OCI-LY7 (cell line): ENCODE measurements around the gene RNF13. TPM values are rescaled to one million over a fixed set of nuclear protein-coding genes. Genes with fewer than 3 reads are reported as not detected.

ENCODE experiments used
- BruUV-seq: library from RNA; stranded (reverse); fragments of 400-500 nt; replicated peaks from 2 replicates; lab custom pipeline; 2021; lab: Mats Ljungman, UMichigan
- CTCF ChIA-PET: fragments of 300-600 bp; sonication (Branson Sonifier 250); formaldehyde crosslinking; loops from one replicate; lab custom pipeline; 2022; ENCODE audit warnings: antibody characterized with exemption; ENCODE audit not compliant: unreplicated experiment; lab: Charles Lee
- POLR2A ChIA-PET: fragments of 300-600 bp; sonication (Branson Sonifier 250); formaldehyde crosslinking; loops from one replicate; lab custom pipeline; 2022; ENCODE audit warnings: antibody characterized with exemption; lab: Charles Lee
- DNase-seq: peaks from one replicate; pipeline ENCODE4 v3.0.0-alpha.2; 2015; ENCODE audit warnings: low spot score
- H2AFZ ChIP-seq: fragments of 200-600 bp; sonication (generic), shearing (Covaris generic); 2 replicates; pipeline ENCODE4 v1.6.1; 2014; ENCODE audit warnings: mild to moderate bottlenecking, antibody characterized with exemption, low read length, moderate library complexity
- H3K27ac ChIP-seq: fragments of 200-600 bp; sonication (generic); 2 replicates; pipeline ENCODE4 v1.5.1; 2014; ENCODE audit warnings: mixed run types, low read depth, mild to moderate bottlenecking, moderate library complexity, low read length, inconsistent platforms; ENCODE audit not compliant: poor library complexity, severe bottlenecking
- H3K36me3 ChIP-seq: fragments of 200-600 bp; sonication (generic); 2 replicates; pipeline ENCODE4 v1.6.1; 2014; ENCODE audit warnings: mild to moderate bottlenecking, antibody characterized with exemption, low read length, moderate library complexity, mixed read lengths; ENCODE audit not compliant: insufficient read depth
- H3K4me1 ChIP-seq: fragments of 200-600 bp; sonication (generic); 2 replicates; pipeline ENCODE4 v1.5.1; 2014; ENCODE audit warnings: mild to moderate bottlenecking, low read length; ENCODE audit not compliant: insufficient read depth, poor library complexity, severe bottlenecking
- H3K4me2 ChIP-seq: fragments of 200-600 bp; sonication (generic); 2 replicates; pipeline ENCODE4 v1.6.1; 2014; ENCODE audit warnings: mild to moderate bottlenecking, low read length
- H3K4me3 ChIP-seq: fragments of 200-600 bp; sonication (generic); 2 replicates; pipeline ENCODE4 v1.5.1; 2014; ENCODE audit warnings: mild to moderate bottlenecking, low read depth, low read length; ENCODE audit not compliant: poor library complexity, severe bottlenecking
- H3K79me2 ChIP-seq: fragments of 200-600 bp; sonication (generic); 2 replicates; pipeline ENCODE4 v1.6.1; 2016; ENCODE audit warnings: low read depth, mild to moderate bottlenecking, low read length, moderate library complexity, mixed read lengths; ENCODE audit not compliant: insufficient read depth
- H3K9me2 ChIP-seq: fragments of 200-600 bp; sonication (generic); 2 replicates; pipeline ENCODE4 v1.6.1; 2016; ENCODE audit warnings: mild to moderate bottlenecking, low read length, mixed read lengths; ENCODE audit not compliant: insufficient read depth
- H3K9me3 ChIP-seq: fragments of 200-600 bp; sonication (generic); 2 replicates; pipeline ENCODE4 v1.6.1; 2014; ENCODE audit warnings: mild to moderate bottlenecking, mixed run types, low read length, mixed read lengths
- H4K20me1 ChIP-seq: fragments of 200-600 bp; sonication (generic); 2 replicates; pipeline ENCODE4 v1.6.1; 2014; ENCODE audit warnings: mild to moderate bottlenecking, antibody characterized with exemption, low read length, moderate library complexity, mixed read lengths; ENCODE audit not compliant: insufficient read depth
- EZH2phosphoT487 ChIP-seq: fragments of 200-600 bp; sonication (generic); IDR thresholded peaks from 2 replicates; pipeline ENCODE4 v1.6.1; 2018; ENCODE audit warnings: low read depth, borderline replicate concordance, mild to moderate bottlenecking, mixed run types, antibody characterized with exemption, low read length, moderate library complexity, mixed read lengths
- intact Hi-C: fragments of 100-400 bp; cut with micrococcal nuclease; formaldehyde crosslinking; loops from one replicate; pipeline ENCODE4 v1.10.0; 2022; ENCODE audit not compliant: unreplicated experiment
- total RNA-seq, 2 experiments: library from RNA; depleted of rRNA in 1 of 2; stranded (reverse); fragments of >200 nt in 1 of 2; shearing (Covaris generic) in 1 of 2; gene quantifications; 2 replicates each; pipeline ENCODE4 v1.2.3, GENCODE V29; 2014 to 2022
- TF ChIP-seq, protein P1 (sequence below): fragments of 200-600 bp; sonication (generic); conservative IDR thresholded peaks from 2 replicates; pipeline ENCODE4 v1.5.1; 2014; ENCODE audit warnings: mild to moderate bottlenecking, antibody characterized with exemption, low read length, moderate library complexity, mixed read lengths

The RNF13 gene
- total RNA-seq, 2 experiments from 2014 or later, result 26.2 to 37.3 TPM

DNA sequence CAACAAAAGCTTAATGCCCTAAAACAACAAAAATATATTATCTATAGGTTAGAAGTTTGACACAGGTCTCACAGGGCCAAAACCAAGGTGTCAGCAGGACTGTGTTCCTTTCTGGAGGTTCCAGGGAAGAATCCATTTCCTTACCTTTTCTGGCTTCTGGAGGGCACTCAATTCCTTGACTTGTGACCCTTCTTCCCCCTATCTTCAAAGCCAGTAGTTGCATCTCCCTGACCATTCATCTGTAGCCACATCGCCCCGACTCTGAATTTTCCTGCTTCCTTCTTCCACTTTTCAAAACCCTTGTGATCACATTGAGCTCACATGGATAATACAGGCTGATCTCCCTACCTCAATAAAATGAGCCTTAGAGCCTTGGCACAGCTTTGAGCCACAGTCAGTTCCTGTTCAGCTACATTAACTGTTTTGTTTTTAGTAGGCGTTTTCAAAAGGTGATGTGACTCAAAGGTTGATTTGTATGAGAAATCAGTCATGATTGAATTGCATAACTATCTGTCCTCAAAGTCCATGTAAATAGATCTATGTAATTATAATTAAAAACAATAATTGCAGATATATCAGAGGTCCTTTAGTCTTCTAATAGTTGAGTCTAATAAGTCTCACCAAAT lies 145.3 kb downstream of the RNF13 start:
- Histone ChIP-seq H3K9me3 (no peaks in the 10 kb centered on the region), H2AFZ (no peak overlapping the region), H3K4me1 (no peaks in the 10 kb centered on the region), H4K20me1 (no peaks in the 10 kb centered on the region), H3K36me3 (no peaks in the 10 kb centered on the region), H3K9me2 (no peaks in the 10 kb centered on the region), H3K4me2 (no peak overlapping the region), H3K4me3 (no peak overlapping the region), H3K27ac (no peak overlapping the region), H3K79me2 (no peaks in the 10 kb centered on the region)
- BruUV-seq, result no TSS peak
- intact Hi-C loops, result no loop called here
- TF ChIP-seq EZH2phosphoT487, result no peak
- TF ChIP-seq, protein P1, sequence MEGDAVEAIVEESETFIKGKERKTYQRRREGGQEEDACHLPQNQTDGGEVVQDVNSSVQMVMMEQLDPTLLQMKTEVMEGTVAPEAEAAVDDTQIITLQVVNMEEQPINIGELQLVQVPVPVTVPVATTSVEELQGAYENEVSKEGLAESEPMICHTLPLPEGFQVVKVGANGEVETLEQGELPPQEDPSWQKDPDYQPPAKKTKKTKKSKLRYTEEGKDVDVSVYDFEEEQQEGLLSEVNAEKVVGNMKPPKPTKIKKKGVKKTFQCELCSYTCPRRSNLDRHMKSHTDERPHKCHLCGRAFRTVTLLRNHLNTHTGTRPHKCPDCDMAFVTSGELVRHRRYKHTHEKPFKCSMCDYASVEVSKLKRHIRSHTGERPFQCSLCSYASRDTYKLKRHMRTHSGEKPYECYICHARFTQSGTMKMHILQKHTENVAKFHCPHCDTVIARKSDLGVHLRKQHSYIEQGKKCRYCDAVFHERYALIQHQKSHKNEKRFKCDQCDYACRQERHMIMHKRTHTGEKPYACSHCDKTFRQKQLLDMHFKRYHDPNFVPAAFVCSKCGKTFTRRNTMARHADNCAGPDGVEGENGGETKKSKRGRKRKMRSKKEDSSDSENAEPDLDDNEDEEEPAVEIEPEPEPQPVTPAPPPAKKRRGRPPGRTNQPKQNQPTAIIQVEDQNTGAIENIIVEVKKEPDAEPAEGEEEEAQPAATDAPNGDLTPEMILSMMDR, result no peak
- POLR2A ChIA-PET, result interaction anchor here (0.6 to 1.5 kb wide), 7 partner anchors 8 to 282 kb away, joined by 3 to 6 read pairs (median 4); partner anchors contain the start of gene PFN2
- CTCF ChIA-PET, result no interaction called here
- no peak for DNase-seq

DNA sequence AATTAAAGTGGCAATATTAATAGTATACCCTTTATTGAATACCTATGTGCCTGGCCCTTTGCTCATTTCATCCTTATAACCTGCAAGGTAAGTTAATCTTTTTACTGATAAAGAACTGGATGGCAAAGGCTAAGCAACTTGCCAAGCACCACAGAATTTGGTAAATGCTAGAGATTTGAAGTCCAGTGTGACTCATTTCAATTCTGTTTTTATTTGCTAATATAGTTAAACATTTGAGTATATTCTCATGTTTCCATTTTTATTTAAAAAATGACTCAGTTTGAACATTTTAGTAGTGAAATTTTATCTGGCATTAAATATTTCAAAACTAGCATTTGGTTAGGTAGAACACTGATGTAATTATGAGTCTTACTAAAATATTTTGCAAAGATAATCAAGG lies 146.4 kb downstream of the RNF13 start:
- TF ChIP-seq, protein P1, result no peak
- TF ChIP-seq EZH2phosphoT487, result no peak
- no peak for DNase-seq
- Histone ChIP-seq H3K4me3 (no peak overlapping the region), H3K4me2 (no peak overlapping the region), H3K9me2 (no peaks in the 10 kb centered on the region), H3K9me3 (no peaks in the 10 kb centered on the region), H3K4me1 (no peaks in the 10 kb centered on the region), H2AFZ (no peak overlapping the region), H3K36me3 (no peaks in the 10 kb centered on the region), H4K20me1 (no peaks in the 10 kb centered on the region), H3K79me2 (no peaks in the 10 kb centered on the region), H3K27ac (no peak overlapping the region)
- intact Hi-C loops, result no loop called here
- ChIA-PET POLR2A (no interaction called here), CTCF (no interaction called here)
- BruUV-seq, result no TSS peak

DNA sequence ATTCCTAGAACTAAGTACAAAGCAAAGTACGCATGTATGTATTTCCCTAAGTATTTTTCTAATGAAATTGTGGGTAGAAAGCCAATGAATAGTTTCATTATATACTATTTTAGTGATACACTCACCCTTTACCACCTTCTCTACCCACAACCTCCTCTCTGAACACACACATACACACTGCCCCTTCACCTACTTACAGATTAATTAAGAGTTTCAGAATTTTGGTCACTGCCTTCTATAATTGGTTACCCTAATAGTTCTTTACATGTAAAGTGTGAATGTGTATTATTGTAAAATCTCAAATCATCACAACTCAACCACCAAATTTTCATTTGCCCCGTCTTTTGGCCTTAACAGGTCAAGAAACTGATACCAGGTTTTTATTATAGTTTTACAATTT lies 150.5 kb downstream of the RNF13 start:
- no TSS peak for BruUV-seq
- ChIA-PET CTCF (no interaction called here), POLR2A (interaction anchor here (0.6 to 1.3 kb wide), 3 partner anchors 8 to 25 kb away, joined by 3 to 4 read pairs (median 3); no protein-coding TSS in a partner anchor)
- H4K20me1 ChIP-seq, result no peaks in the 10 kb centered on the region; the same call in 1 of the 2 replicates
- H3K36me3 ChIP-seq, result no peaks in the 10 kb centered on the region
- intact Hi-C loops, result no loop called here
- no peak overlapping the region for H3K4me2 ChIP-seq
- no peaks in the 10 kb centered on the region for H3K9me3 ChIP-seq
- H3K79me2 ChIP-seq, result no peaks in the 10 kb centered on the region
- no peaks in the 10 kb centered on the region for H3K9me2 ChIP-seq
- DNase-seq, result no peak
- no peak for TF ChIP-seq EZH2phosphoT487
- TF ChIP-seq, protein P1, result no peak
- no peak overlapping the region for H2AFZ ChIP-seq
- H3K4me3 ChIP-seq, result no peak overlapping the region
- no peaks in the 10 kb centered on the region for H3K4me1 ChIP-seq
- no peak overlapping the region for H3K27ac ChIP-seq
